ENCODE results near the gene ATP9A. TPM values are rescaled to one million over a fixed set of nuclear protein-coding genes. Genes with fewer than 3 reads are reported as not detected.
A peak's percentile ranks its signal among the peaks of the same experiment; 100 is the strongest.

Gene ATP9A
- total RNA-seq, 2 experiments from 2014 or later: 1.4 to 1.6 TPM

GRCh38 chr20:51802170-51802751, 34.1 kb upstream of the ATP9A start, which contains the start of gene SALL4:
SALL4 (minus strand) TSS chr20:51802521; CDS start chr20:51802408, 113 bp downstream.
- DNase-seq: no peak
- no peak within 1 kb of the TSS for H3K27ac Mint-ChIP-seq
- H3K4me1 Mint-ChIP-seq (ENCODE audit: low read depth): peaks cover 9% of the 10 kb centered on the region
- H3K36me3 Mint-ChIP-seq: no peaks in the 10 kb centered on the region
- peaks cover 63% of the 10 kb centered on the region for H3K27me3 Mint-ChIP-seq
- ChIA-PET CTCF (interaction anchor here (0.6 kb wide), 1 partner anchor 348 kb away, joined by 3 read pairs; no protein-coding TSS in a partner anchor), POLR2A (no interaction called here)
- intact Hi-C loops (cut with micrococcal nuclease): loop anchor here (10.0 kb wide), 1 partner anchor 303 kb away; no protein-coding TSS in a partner anchor
- H3K4me3 Mint-ChIP-seq: no peak within 1 kb of the TSS
- H3K9me3 Mint-ChIP-seq: no peaks in the 10 kb centered on the region

DNA sequence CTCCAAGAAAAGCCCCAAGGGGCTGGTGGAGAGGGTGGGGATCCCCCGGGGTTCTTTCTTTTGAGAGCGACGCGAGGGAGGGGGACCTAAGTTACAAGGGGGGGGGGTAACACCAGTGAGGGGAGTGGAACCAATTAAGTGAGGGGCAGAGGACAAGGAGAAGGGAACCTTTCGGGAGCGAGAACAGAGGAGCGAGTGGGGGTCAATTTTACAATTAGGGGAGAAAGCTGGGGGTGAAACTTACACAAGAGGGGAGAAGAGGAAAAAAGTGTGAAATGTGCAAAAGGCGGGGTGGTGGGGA, 33.6 kb upstream of the ATP9A start:
- intact Hi-C loops (cut with micrococcal nuclease): loop anchor here (10.0 kb wide), 1 partner anchor 303 kb away; no protein-coding TSS in a partner anchor
- CTCF ChIA-PET: interaction anchor here (0.6 kb wide), 1 partner anchor 348 kb away, joined by 3 read pairs; no protein-coding TSS in a partner anchor
- Mint-ChIP-seq H3K27ac (no peak overlapping the region), H3K4me3 (no peak overlapping the region), H3K36me3 (no peaks in the 10 kb centered on the region), H3K27me3 (peaks cover 65% of the 10 kb centered on the region), H3K9me3 (no peaks in the 10 kb centered on the region), H3K4me1 (ENCODE audit: low read depth) (peaks cover 9% of the 10 kb centered on the region)
- POLR2A ChIA-PET: no interaction called here
- no peak for DNase-seq

DNA sequence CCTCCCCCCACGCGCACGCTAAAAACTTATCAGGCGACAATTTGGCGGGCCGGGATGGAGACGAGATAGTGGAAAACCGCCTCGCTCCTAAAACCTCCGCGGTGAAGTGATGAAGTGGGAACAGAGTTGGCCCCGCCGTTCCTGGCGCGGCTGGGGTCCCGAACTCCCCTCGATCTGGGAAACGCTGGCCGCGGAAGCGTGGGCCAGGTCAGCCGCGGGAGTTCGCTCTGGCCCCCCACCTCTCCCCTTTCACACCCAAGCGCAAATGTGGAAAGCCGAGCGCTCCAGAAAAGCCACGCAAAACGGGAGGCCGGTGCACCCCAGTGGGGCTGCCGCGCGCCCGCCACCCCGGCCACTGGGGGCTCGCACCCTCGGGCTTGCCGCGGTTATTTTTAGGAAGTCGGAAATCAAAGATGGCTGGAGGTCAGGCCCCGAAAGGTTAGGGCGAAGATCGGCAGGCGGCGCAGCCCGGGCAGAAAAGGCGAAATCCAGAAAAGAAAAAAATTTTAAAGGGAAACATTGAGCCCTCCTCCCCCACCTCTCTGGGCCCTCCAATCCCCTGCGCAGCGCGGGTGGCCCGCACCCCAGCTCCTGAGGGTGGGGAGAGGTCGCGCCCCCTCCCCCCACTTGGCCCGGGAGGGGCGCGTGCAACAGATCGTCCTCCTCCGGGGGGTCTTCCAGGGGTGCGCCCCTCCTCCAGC, 33.1 kb upstream of the ATP9A start:
- intact Hi-C loops (cut with micrococcal nuclease): loop anchor here (10.0 kb wide), 1 partner anchor 304 kb away; no protein-coding TSS in a partner anchor
- ChIA-PET POLR2A (no interaction called here), CTCF (interaction anchor here (0.8 to 2.3 kb wide), 2 partner anchors 100 to 281 kb away, joined by 3 to 17 read pairs; no protein-coding TSS in a partner anchor)

DNA sequence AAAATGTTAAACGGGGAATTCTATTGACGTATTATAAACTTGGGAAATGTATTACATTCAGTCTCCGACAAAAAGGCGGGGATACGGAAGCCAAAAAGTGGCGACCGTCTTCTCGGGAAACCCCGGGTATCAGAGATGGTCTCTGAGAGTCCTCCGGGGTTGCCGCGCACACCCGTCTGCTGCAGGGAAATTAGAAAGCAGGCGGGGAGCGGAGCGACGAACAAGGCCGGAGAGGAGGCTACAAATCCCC, 32.6 kb upstream of the ATP9A start:
- DNase-seq: peak; percentile 10
- H3K4me3 Mint-ChIP-seq: no peak overlapping the region
- peaks cover 9% of the 10 kb centered on the region for H3K4me1 Mint-ChIP-seq (ENCODE audit: low read depth)
- no peak overlapping the region for H3K27ac Mint-ChIP-seq
- H3K9me3 Mint-ChIP-seq: no peaks in the 10 kb centered on the region
- CTCF ChIA-PET: interaction anchor here (0.8 to 2.3 kb wide), 2 partner anchors 100 to 282 kb away, joined by 3 to 17 read pairs; no protein-coding TSS in a partner anchor
- H3K36me3 Mint-ChIP-seq: no peaks in the 10 kb centered on the region
- POLR2A ChIA-PET: no interaction called here
- H3K27me3 Mint-ChIP-seq: peaks cover 63% of the 10 kb centered on the region
- intact Hi-C loops (cut with micrococcal nuclease): loop anchor here (10.0 kb wide), 1 partner anchor 304 kb away; no protein-coding TSS in a partner anchor

More for the DNA sequence above, 33.1 kb upstream of the ATP9A start:
- Mint-ChIP-seq H3K27ac (no peak overlapping the region), H3K4me1 (ENCODE audit: low read depth) (peaks cover 9% of the 10 kb centered on the region), H3K36me3 (no peaks in the 10 kb centered on the region), H3K4me3 (no peak overlapping the region), H3K27me3 (peaks cover 65% of the 10 kb centered on the region), H3K9me3 (no peaks in the 10 kb centered on the region)
- DNase-seq: peak; percentile 10

GRCh38 chr20:51800060-51800871, 32.1 kb upstream of the ATP9A start:
- H3K27me3 Mint-ChIP-seq: peaks cover 62% of the 10 kb centered on the region

DNA sequence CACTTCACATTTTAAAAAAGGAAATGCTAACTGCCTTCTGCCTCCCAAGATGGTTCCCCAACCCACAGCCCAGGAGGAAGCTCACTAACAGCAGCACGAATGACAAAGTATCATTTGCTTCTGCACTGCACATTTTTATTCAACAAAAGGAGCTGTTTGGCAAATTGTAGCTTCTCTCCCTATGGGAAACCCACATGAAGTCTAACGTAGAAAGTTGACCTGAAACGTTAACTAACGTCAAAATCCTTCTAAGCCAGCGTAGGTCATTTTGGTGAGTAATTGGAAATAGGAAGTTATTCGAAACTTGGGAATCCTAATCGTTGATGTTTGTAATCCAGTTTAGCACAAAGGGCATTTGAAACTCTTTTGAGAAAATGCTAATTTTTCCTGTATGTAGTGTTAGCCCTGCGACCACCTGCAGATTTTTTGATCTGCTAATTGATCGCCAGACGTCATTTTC, 31.2 kb upstream of the ATP9A start:
- H3K4me1 Mint-ChIP-seq (ENCODE audit: low read depth): peaks cover 9% of the 10 kb centered on the region
- no peak for DNase-seq
- CTCF ChIA-PET: interaction anchor here (0.6 to 2.3 kb wide), 11 partner anchors 8 to 306 kb away, joined by 3 to 17 read pairs (median 4); no protein-coding TSS in a partner anchor
- H3K4me3 Mint-ChIP-seq: no peak overlapping the region
- POLR2A ChIA-PET: no interaction called here
- no peak overlapping the region for H3K27ac Mint-ChIP-seq
- H3K36me3 Mint-ChIP-seq: no peaks in the 10 kb centered on the region
- H3K27me3 Mint-ChIP-seq: peaks cover 62% of the 10 kb centered on the region
- no peaks in the 10 kb centered on the region for H3K9me3 Mint-ChIP-seq
- intact Hi-C loops (cut with micrococcal nuclease): no loop called here

More at GRCh38 chr20:51800060-51800871, 32.1 kb upstream of the ATP9A start:
- no peaks in the 10 kb centered on the region for H3K9me3 Mint-ChIP-seq
- peak overlapping the region; percentile 20 for H3K4me3 Mint-ChIP-seq
- H3K36me3 Mint-ChIP-seq: no peaks in the 10 kb centered on the region
- peak; percentile 76 for DNase-seq
- ChIA-PET CTCF (interaction anchor here (0.6 to 2.3 kb wide), 9 partner anchors 9 to 1621 kb away, joined by 3 to 17 read pairs (median 5); no protein-coding TSS in a partner anchor), POLR2A (no interaction called here)
- intact Hi-C loops (cut with micrococcal nuclease): loop anchor here (10.0 kb wide), 1 partner anchor 305 kb away; no protein-coding TSS in a partner anchor
- no peak overlapping the region for H3K27ac Mint-ChIP-seq
- H3K4me1 Mint-ChIP-seq (ENCODE audit: low read depth): peaks cover 9% of the 10 kb centered on the region

DNA sequence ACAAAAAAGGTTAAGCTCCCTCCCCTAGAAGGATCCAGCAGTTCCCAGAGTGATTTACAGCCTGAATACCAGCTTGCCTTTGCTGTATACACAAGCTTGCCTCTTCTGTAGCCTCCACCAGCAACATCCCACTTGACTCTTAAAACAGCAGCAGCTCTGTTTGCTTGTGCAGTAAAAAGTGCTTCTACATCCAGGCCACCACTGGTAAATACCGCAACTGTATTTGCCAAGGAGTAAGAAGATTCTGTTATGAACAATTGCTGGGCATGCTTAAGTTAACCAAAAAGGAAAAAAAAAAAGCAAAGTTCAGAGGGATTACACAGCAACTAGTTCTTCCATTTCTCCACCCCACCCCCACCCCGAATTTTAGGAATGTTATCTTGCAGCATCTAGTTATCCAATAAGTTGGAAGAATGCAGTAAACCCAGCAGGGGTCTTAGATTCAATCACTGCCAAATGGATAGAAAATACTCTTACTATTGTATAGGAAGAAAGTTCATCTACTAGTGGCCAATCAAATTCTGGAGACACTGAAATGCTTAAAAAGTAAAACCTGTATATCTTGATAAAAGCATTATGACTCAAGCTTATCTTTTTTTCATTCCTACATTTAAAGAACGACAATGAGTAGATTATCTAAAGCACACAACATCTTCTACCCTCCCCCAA, 29.3 kb upstream of the ATP9A start:
- Mint-ChIP-seq H3K9me3 (no peaks in the 10 kb centered on the region), H3K27ac (no peak overlapping the region), H3K4me3 (no peak overlapping the region), H3K4me1 (ENCODE audit: low read depth) (peaks cover 9% of the 10 kb centered on the region), H3K27me3 (peaks cover 56% of the 10 kb centered on the region), H3K36me3 (no peaks in the 10 kb centered on the region)
- DNase-seq: no peak
- POLR2A ChIA-PET: no interaction called here
- intact Hi-C loops (cut with micrococcal nuclease): no loop called here
- CTCF ChIA-PET: no interaction called here

GRCh38 chr20:51796340-51796739, 28.1 kb upstream of the ATP9A start:
- Mint-ChIP-seq H3K9me3 (no peaks in the 10 kb centered on the region), H3K27me3 (peaks cover 50% of the 10 kb centered on the region), H3K27ac (no peak overlapping the region), H3K4me1 (ENCODE audit: low read depth) (peaks cover 9% of the 10 kb centered on the region), H3K36me3 (no peaks in the 10 kb centered on the region), H3K4me3 (no peak overlapping the region)
- DNase-seq: no peak
- POLR2A ChIA-PET: no interaction called here
- intact Hi-C loops (cut with micrococcal nuclease): no loop called here
- CTCF ChIA-PET: no interaction called here

DNA sequence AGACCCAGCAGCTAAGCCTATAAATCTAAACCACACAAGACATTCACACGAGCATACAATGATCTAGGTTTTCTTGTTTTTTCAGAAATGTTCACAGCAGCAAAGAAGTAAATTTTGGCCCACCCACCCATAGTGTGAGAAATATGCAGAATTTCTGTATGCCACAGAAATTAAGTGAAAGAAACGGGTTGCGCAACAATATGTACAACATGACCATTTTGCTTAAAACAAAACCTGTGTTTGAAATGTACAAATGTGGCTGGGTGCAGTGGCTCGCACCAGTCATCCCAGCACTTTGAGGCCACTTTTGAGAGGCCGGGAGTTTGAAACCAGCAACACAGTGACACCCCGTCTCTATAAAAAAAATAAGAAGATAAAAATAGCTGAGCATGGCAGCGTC, 24.8 kb upstream of the ATP9A start:
- Mint-ChIP-seq H3K4me3 (no peak overlapping the region), H3K9me3 (no peaks in the 10 kb centered on the region), H3K27ac (no peak overlapping the region), H3K4me1 (ENCODE audit: low read depth) (no peaks in the 10 kb centered on the region), H3K36me3 (no peaks in the 10 kb centered on the region), H3K27me3 (peaks cover 20% of the 10 kb centered on the region)
- POLR2A ChIA-PET: no interaction called here
- intact Hi-C loops (cut with micrococcal nuclease): no loop called here
- CTCF ChIA-PET: no interaction called here
- DNase-seq: no peak

- intact Hi-C loops (cut with micrococcal nuclease): no loop called here
- Mint-ChIP-seq H3K4me1 (ENCODE audit: low read depth) (no peaks in the 10 kb centered on the region), H3K36me3 (no peaks in the 10 kb centered on the region), H3K27me3 (peaks cover 11% of the 10 kb centered on the region), H3K9me3 (no peaks in the 10 kb centered on the region), H3K4me3 (no peak overlapping the region), H3K27ac (no peak overlapping the region)
- CTCF ChIA-PET: interaction anchor here (1.8 kb wide), 1 partner anchor 8 kb away, joined by 4 read pairs; no protein-coding TSS in a partner anchor
- POLR2A ChIA-PET: no interaction called here
- no peak for DNase-seq
Observed at GRCh38 chr20:51791626-51792025, 23.4 kb upstream of the ATP9A start.

DNA sequence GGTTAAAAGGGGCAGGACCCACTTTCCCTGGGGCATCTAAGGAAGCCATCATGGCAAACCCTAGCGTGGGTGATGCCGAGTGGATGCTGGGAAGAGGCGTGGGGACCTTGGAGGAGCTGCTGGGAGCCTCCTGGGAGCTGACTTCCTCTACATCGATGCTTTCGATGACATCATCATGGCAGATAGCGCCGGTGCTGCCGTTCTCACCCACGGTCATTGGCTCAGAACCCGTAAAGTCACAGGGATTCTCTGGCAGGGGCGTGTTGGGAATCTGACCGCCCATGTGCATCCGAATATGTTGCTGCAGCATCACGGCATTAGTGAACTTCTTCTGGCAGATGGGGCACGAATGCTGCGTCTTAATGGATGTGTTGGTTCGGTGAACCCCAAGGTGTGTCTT, 22.1 kb upstream of the ATP9A start:
- intact Hi-C loops (cut with micrococcal nuclease): no loop called here
- Mint-ChIP-seq H3K27ac (no peak overlapping the region), H3K4me1 (ENCODE audit: low read depth) (no peaks in the 10 kb centered on the region), H3K4me3 (no peak overlapping the region), H3K9me3 (no peaks in the 10 kb centered on the region), H3K36me3 (no peaks in the 10 kb centered on the region), H3K27me3 (peaks cover 7% of the 10 kb centered on the region)
- POLR2A ChIA-PET: no interaction called here
- DNase-seq: no peak
- CTCF ChIA-PET: no interaction called here

GRCh38 chr20:51789434-51789833, 21.2 kb upstream of the ATP9A start:
- Mint-ChIP-seq H3K4me3 (no peak overlapping the region), H3K36me3 (no peaks in the 10 kb centered on the region), H3K27ac (no peak overlapping the region), H3K9me3 (no peaks in the 10 kb centered on the region), H3K27me3 (peaks cover 4% of the 10 kb centered on the region), H3K4me1 (ENCODE audit: low read depth) (no peaks in the 10 kb centered on the region)
- DNase-seq: no peak
- ChIA-PET POLR2A (no interaction called here), CTCF (no interaction called here)
- intact Hi-C loops (cut with micrococcal nuclease): no loop called here
